ENCODE measurements around the gene OR2M3. TPM values are rescaled to one million over a fixed set of nuclear protein-coding genes. Genes with fewer than 3 reads are reported as not detected.

Gene OR2M3
- total and polyA plus RNA-seq, 2 of the 4 experiments (the other 2 are of a cell fraction), result not detected

DNA sequence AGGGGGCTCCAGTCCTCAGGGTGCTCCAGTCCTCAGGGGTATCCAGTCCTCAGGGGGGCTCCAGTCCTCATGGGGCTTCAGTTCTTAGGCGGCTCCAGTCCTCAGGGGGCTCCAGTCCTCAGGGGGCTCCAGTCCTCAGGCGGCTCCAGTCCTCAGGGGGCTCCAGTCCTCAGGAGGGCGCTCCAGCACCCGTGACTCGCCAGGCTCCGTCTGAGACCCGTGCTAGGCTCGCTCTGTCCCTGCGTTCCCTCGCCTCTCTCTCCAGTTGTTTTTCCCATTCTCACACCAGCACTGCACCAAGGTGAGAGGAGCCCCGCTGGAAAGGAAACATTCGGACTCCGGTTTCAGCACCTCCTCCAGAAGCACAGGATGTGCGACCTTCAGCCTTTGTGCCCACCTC, 31.9 kb upstream of the OR2M3 start:
- Histone ChIP-seq H2BK120ac (ENCODE audit: low read depth, low read length) (no peak overlapping the region), H4K8ac (ENCODE audit: low read depth in 2 of 2, low read length in 2 of 2) (no peak overlapping the region), H3K23ac (ENCODE audit: low read depth, low read length) (no peak overlapping the region), H3K79me1 (ENCODE audit: low read depth in 1 of 2, low read length in 2 of 2) (no peaks in the 10 kb centered on the region), H3K27me3 (ENCODE audit: control insufficient read depth, insufficient read depth, low read length) (no peaks in the 10 kb centered on the region), H3K9me3 (ENCODE audit: control insufficient read depth, insufficient read depth, low read length) (peaks cover 5% of the 10 kb centered on the region), H4K91ac (ENCODE audit: insufficient read depth, low read depth, low read length) (no peak overlapping the region), H3K4ac (ENCODE audit: low read depth, low read length) (no peak overlapping the region), H3K9ac (ENCODE audit: low read depth, low read length) (no peak overlapping the region), H3K4me3 (ENCODE audit: insufficient read depth, low read depth, low read length) (no peak overlapping the region), H4K20me1 (ENCODE audit: insufficient read depth, low read length) (no peaks in the 10 kb centered on the region), H3K4me2 (ENCODE audit: low read depth, low read length) (no peak overlapping the region), H3K14ac (replicated peaks; ENCODE audit: low read depth, low read length) (no peak overlapping the region), H2BK5ac (ENCODE audit: low read depth, low read length, poor library complexity, severe bottlenecking) (no peak overlapping the region), H3K27ac (ENCODE audit: insufficient read depth, low read length) (no peak overlapping the region), H2BK20ac (ENCODE audit: low read depth, low read length) (no peak overlapping the region), H3K4me1 (ENCODE audit: control insufficient read depth, insufficient read depth, low read length) (no peaks in the 10 kb centered on the region), H4K5ac (ENCODE audit: low read depth, low read length) (no peak overlapping the region), H3K9me1 (ENCODE audit: insufficient read depth, low read length) (no peaks in the 10 kb centered on the region), H2BK15ac (ENCODE audit: low read depth, low read length) (no peak overlapping the region), H3K36me3 (ENCODE audit: control insufficient read depth, insufficient read depth, low read length) (no peaks in the 10 kb centered on the region), H2AK9ac (replicated peaks; ENCODE audit: low read depth, low read length, poor library complexity) (no peak overlapping the region), H3K18ac (ENCODE audit: low read depth, low read length) (no peak overlapping the region), H2AFZ (replicated peaks; ENCODE audit: low read length, poor library complexity) (no peak overlapping the region), H3K56ac (ENCODE audit: extremely low read depth, insufficient read depth, low read length) (no peak overlapping the region), H2AK5ac (ENCODE audit: low read depth, low read length) (no peak overlapping the region)
- TF ChIP-seq RFX5 (IDR thresholded peaks at IDR 0.05; ENCODE audit: low read depth, low read length) (no peak), CHD1 (IDR thresholded peaks at IDR 0.05; ENCODE audit: low read depth, low read length) (no peak), MXI1 (IDR thresholded peaks at IDR 0.05; ENCODE audit: borderline replicate concordance, low read depth, low read length) (no peak), CTCF (conservative IDR thresholded peaks at IDR 0.05; ENCODE audit: low read depth, low read length) (no peak), NFE2L2 (IDR thresholded peaks at IDR 0.05; ENCODE audit: low read depth, low read length) (no peak), ELK1 (IDR thresholded peaks at IDR 0.05; ENCODE audit: borderline replicate concordance, low read depth, low read length) (no peak), CEBPB (IDR thresholded peaks at IDR 0.05; ENCODE audit: low read depth, low read length) (no peak), MAZ (IDR thresholded peaks at IDR 0.05; ENCODE audit: borderline replicate concordance, low read depth, low read length) (no peak), SMC3 (IDR thresholded peaks at IDR 0.05; ENCODE audit: low read depth, low read length) (no peak), MAFK (IDR thresholded peaks at IDR 0.05; ENCODE audit: low read depth, low read length) (no peak), USF2 (IDR thresholded peaks at IDR 0.05; ENCODE audit: low read depth, low read length) (no peak), RAD21 (IDR thresholded peaks at IDR 0.05; ENCODE audit: low read length) (no peak), FOS (IDR thresholded peaks at IDR 0.05; ENCODE audit: low read depth, low read length) (no peak), RCOR1 (IDR thresholded peaks at IDR 0.05; ENCODE audit: insufficient replicate concordance, low read length) (no peak), BHLHE40 (IDR thresholded peaks at IDR 0.05; ENCODE audit: low read depth, low read length) (no peak), POLR2A (IDR thresholded peaks at IDR 0.05; ENCODE audit: low read depth, low read length) (no peak)
- intact Hi-C loops (cut with micrococcal nuclease), result no loop called here
- DNase-seq (no peak), ATAC-seq (ENCODE audit: low read depth) (no peak)
- dilution Hi-C loops (cut with HindIII; ENCODE audit: low sequenced_read_pairs, unreplicated experiment), result no loop called here
- 80% methylated on average over 4 of the region's 14 CpGs; no CpG with 5 or more reads in 1 of the 2 experiments for WGBS, 2 experiments (ENCODE audit: extremely low coverage in 2 of 2, insufficient read length in 1 of 2)
- no TSS peak for BruUV-seq (replicated peaks)
- in situ Hi-C loops (cut with MboI; ENCODE audit: low sequenced_read_pairs), result no loop called here
- POLR2A ChIA-PET (ENCODE audit: unreplicated experiment), result no interaction called here
- CTCF ChIA-PET, result no interaction called here
